GM20000 (cell line): ENCODE measurements around the gene SLC9C1.

Experiments used
- DNase-seq: peaks from one replicate; pipeline ENCODE4 v3.0.0; 2012; ENCODE audit warnings: low spot score
- TF ChIP-seq, protein P1 (sequence below): IDR thresholded peaks from 2 replicates; pipeline ENCODE4 v1.5.1; 2012; ENCODE audit warnings: mild to moderate bottlenecking, control low read depth; ENCODE audit errors: extremely low read depth, missing control alignments

The SLC9C1 gene

DNA sequence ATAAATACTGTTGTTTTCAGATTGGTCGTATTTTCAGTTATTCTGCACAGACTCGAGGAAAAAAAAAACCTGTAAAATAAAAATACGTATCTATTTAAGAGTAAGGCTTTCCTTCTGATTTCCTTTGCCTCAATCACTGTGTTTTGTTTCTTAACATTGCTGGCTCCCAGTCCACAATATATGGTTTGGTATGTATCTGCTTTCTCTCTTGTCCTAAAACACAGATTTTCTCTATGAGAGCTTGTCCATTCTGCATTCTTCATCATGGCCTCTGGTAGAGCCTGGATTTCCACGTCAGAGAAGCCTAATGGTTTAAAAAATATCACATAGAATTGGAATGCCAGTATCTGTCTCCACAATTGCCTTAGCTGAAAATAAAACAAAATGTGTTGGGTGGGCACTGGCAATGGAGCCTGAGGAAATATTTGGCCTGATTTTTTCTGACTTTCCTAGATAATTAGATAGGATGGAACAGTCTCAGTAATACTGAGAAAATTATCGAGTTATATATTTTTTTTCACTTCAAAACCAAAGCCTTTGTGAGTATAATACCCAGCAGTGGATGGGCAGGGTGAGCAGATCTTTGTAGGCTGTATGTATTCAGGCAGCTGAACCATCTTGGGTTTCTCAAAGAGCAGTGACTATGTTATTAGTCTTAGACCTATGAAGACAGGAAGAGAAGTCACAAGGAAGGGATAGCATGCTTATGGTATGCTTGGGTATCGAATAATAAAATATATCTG is 40.8 kb upstream of the SLC9C1 start:
- TF ChIP-seq, protein P1, sequence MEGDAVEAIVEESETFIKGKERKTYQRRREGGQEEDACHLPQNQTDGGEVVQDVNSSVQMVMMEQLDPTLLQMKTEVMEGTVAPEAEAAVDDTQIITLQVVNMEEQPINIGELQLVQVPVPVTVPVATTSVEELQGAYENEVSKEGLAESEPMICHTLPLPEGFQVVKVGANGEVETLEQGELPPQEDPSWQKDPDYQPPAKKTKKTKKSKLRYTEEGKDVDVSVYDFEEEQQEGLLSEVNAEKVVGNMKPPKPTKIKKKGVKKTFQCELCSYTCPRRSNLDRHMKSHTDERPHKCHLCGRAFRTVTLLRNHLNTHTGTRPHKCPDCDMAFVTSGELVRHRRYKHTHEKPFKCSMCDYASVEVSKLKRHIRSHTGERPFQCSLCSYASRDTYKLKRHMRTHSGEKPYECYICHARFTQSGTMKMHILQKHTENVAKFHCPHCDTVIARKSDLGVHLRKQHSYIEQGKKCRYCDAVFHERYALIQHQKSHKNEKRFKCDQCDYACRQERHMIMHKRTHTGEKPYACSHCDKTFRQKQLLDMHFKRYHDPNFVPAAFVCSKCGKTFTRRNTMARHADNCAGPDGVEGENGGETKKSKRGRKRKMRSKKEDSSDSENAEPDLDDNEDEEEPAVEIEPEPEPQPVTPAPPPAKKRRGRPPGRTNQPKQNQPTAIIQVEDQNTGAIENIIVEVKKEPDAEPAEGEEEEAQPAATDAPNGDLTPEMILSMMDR, result no peak
- DNase-seq, result no peak

DNA sequence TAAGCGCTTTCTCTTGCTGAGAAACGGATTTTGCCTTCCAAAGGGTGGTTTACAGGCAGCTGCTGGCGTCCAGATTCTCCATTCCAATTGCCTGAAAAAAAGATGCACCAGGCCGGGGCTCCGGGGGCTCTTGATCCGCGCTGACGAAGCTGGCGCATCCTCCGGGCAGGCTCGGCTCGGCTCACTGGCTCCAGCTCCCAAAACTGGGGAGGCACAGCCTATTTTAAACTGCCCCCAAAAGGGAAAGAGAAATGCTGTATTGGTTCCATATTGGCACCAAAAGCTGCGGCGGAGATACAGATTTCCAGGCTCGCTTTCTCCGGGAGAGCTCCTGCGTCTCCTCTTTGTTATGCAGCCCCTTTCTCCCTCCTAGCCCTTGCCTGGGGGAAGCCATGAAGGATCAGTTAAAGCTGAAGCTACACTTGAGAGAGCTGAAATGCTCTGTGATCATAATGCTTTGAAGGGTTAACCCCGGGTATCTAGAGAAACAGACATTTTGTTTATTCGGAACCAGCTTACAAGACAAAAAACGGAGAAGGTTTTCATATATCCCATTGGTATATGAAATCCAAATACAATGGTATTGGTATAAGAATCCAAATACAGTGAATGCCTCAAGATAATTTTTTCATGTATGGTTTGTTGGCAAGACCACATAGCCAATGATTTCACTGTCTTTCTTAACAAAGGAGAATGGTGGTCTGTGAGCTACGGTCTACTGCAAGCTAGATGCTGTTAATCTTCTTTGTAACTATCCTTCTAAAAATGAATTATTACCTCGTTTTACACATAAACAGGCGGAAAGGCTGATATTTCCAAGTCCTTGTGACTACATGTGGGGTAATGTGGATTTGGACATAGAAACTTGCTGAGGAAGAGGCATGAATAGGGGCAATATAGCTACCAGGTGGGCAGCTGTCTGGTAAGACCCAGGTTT is 39.6 kb upstream of the SLC9C1 start:
- DNase-seq, result no peak
- TF ChIP-seq, protein P1, result no peak

DNA sequence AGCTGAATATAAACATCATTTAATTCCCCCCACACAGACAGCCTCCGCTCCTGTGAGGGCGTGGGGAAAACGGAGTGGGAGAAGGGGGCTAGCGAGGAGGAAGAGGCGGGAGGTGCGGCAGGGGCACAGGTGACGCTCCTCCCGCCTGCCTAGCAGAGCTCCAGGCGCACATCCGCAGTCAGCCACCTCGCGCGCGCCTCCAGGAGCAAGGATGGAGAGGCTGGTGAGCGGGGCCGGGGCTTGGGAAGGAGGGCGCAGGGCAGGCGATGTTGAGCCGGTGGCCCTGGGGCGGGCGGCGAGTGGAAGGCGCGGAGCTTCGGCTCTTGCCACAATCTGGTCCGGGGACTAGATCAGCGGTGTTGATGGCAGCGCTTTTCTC is 39.0 kb upstream of the SLC9C1 start, which contains the start of gene CD200:
CD200 (plus strand) TSS at position 155 of the 379 bp plus-strand sequence; CDS start at position 212, 57 bp downstream.
- peak; percentile 41 for DNase-seq
- TF ChIP-seq, protein P1, result no peak

DNA sequence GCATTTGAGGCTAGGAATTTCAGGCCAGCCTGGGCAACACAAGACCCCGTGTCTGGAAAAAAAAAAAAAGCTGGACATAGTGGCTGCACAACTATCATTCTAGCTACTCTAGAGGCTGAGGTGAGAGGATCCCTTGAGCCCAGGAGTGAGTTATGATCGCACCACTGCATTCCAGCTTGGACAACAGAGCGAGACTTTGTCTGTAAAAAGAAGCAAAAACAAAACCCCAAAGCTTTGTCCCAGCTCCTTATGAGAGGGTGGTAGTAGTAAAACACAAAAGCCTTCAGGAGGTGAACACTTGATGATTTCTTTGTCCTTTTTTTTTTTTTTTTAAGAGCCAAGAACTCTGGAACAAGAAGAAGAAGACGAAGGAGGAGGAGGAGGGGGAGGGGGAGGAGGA is 37.8 kb upstream of the SLC9C1 start:
- TF ChIP-seq, protein P1, result no peak
- no peak for DNase-seq

DNA sequence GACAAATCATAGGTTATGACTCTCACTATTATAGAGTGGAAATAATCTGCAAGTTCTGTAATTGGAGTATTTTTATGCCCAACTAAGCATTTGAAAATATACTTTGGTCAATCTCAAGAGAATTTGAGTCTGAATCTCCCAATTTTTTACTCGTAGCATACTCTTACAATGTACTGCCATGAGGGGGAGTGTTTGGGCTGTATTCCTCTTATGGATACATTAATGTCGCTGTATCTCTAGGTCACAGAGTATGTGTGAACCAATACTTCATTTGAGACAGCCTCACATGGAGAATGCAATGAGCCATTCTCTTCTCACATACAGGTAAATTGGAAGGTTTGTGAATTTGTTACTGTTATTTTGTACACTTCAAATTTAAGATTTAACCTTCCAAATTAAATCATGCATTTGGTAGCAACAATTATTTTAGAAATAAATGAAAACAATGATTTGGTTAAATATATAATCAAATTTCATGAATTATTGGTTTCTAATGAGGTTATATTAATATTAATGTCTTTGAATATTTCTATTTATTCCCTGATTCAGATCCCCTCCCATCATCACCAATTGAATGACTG is 33.4 kb upstream of the SLC9C1 start:
- peak; percentile 55 for DNase-seq
- TF ChIP-seq, protein P1, result peak; percentile 27

DNA sequence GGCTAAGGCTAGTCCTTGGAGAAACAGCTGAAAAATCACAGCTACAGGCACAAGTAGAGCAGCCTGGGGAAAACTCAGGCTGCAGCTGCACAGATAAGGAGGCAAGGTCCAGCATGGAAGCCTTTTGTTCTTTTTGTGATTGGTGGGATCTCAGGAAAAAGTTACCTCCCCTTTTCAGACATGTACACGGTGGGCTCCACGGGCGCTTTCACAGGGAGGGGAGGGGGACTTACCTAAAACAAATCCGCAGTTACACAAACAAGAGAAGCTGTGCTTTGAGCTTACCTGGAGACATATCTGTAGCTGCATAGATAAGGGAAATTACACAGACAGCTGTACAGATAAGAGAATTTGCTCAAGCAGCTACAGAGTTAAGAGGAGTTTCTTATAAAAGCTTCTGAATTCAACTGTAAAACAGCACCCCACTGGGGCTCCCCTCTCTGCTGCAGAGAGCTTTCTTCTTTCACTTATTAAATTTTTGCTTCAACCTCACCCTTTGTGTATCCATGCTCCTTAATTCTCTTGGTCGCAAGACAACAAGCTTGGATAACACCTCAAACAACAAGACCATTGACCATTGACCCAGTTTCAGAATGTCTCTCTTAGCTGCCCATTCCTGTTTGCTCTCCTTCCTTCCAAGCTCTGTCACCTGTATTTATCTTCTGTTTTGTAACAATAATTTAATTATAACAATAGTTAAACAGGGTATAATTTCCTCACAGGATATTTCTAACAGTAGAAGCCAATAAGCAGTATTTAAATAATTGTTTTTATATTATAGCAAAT is 28.0 kb upstream of the SLC9C1 start:
- TF ChIP-seq, protein P1, result no peak
- DNase-seq, result no peak
